ENCODE results near the gene KCNJ14.
"Not testable (repeated sequence)": the region's sequence is repeated elsewhere in the genome, so short reads cannot be mapped to it uniquely, and the experiment has no call there.

The KCNJ14 gene

GRCh38 chr19:48473161-48473966 is 18.0 kb downstream of the KCNJ14 start:
- no peak for DNase-seq

- no peak for DNase-seq
These were observed 18.8 kb downstream of the KCNJ14 start for GRCh38 chr19:48474084-48474592.

GRCh38 chr19:48475369-48476068 is 20.1 kb downstream of the KCNJ14 start:
- no peak for DNase-seq

DNA sequence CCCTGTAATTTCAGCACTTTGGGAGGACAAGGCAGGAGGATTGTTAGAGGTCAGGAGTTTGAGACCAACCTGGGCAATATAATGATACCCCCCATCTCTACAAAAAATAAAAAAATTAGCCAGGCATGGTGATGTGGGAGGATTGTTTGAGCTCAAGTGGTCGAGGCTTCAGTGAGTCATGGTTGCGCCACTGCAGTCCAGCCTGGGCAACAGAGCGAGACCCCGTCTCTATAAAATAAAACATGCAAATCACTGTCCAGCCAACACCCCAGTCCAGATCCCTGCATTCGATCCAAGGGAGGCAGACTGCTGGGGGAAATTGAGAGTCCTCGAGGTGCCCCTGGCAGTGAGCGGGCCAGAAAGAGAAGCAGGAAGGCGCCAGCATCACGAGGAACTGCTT is 20.8 kb downstream of the KCNJ14 start:
- no peak for DNase-seq

- no peak for DNase-seq
These were observed 21.8 kb downstream of the KCNJ14 start for GRCh38 chr19:48477067-48477685.

DNA sequence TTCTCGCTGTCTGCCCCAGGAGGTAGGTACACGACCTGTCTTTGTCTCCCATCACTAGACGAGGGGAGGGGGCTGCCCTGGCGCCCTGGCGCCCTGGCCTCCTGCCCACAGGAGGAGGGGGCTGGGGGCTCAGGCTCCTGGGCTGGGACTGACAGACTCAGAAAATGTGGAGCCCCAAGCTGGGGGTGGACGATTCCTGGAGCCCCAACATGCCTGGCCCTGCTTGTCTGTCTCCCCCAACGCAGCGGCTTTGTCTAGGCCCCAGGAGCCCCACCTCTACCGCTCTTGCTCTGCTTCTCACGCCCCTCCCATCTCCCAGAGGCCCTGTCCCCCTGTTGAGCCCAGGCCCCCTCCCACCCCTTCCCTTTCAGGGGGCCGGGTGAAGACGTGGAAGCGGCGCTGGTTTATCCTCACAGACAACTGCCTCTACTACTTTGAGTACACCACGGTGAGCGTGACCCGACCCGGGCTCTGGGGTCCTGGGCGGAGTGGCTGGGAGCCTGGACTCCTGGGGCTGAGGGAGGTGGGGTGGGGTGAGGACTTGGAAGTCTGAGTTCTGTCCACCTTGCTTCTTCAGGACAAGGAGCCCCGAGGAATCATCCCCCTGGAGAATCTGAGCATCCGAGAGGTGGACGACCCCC is 22.4 kb downstream of the KCNJ14 start:
- no peak for DNase-seq

- DNase-seq, result no peak
These were observed 23.2 kb downstream of the KCNJ14 start for GRCh38 chr19:48478339-48479256.

DNA sequence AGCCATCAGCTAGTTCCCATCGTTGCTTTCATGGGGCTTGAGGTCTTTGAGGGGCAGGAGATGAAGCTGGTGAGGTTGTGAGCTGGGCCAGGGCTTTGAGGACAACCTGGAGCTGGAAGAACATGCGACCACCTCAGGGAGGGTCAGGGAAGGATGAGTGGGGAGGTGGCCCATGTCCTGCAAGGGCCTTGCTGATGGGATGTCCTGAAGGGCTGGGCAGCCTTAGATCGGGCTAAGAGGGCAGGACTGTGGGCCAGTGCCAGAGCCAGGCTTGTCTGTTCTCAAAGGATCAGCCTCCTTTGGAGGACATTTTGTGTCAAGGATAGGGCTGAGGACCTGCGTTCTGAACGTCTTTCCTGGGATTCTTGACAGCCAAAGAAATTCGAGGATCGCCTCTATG is 24.3 kb downstream of the KCNJ14 start:
- DNase-seq, result no peak

DNA sequence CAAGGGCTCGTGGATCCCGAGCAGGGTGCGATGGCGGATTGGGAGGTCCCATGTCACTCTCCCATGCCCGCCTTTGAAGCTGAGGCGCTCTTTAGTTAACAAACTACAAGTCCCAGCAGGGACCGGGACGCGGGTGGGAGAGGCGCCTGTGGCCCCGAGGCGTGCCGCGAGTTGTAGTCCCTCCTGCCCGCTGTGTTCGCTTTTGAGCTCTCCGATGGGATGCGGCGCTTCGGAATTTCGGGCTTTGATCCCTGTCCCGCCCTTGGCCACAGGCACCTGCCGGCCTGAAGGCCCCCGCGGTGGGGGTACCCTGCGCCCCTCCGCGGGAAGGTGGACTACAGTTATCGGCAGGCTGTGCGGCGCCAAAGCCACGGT is 24.8 kb downstream of the KCNJ14 start:
- DNase-seq, result peak; percentile 72

DNA sequence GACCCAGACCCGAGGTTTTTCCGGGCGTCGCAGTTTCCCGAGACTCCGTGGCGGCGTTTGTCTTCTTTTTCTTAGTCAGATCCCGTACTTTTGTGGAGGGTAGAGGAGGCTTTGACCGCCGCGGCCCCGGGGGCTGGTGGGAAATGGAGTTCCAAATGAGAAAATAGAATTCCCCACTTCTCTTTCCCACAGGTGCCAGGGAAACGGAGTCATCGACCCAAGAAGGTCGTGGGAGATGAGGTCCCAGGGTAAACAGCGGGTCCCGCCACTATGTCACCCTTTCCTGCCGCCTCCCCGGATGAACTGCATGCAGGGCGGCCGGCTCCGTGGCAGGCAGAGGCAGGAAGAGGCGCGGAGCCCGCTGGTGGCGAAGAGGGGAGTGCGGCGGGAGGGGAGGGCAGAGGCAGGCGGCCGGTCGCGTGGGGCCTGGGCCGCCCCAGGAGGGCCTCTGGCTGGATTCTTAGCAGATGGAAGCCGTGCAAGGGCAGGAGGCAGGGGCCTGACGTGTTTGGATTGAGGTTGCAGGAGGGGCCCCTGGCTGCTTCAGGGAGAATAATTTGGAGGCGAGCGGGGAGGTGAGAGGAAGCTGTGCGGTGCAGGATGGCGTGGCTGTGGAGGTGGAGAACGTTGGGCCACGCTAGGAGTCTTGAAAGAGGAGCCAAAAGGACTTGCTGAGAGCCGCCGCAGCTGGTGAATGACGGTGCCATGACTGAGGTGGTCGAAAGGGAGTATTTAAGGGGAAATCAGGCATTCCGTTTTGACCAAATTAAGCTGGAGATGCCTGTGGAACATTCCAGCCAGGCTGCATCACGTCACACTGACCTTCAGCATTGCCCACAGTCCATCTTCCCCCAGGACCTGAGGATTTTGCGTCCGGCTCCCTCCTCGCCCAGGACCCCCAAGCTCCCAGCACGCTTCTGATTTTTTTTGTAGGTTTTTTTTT is 25.5 kb downstream of the KCNJ14 start:
- peak; percentile 81 for DNase-seq

DNA sequence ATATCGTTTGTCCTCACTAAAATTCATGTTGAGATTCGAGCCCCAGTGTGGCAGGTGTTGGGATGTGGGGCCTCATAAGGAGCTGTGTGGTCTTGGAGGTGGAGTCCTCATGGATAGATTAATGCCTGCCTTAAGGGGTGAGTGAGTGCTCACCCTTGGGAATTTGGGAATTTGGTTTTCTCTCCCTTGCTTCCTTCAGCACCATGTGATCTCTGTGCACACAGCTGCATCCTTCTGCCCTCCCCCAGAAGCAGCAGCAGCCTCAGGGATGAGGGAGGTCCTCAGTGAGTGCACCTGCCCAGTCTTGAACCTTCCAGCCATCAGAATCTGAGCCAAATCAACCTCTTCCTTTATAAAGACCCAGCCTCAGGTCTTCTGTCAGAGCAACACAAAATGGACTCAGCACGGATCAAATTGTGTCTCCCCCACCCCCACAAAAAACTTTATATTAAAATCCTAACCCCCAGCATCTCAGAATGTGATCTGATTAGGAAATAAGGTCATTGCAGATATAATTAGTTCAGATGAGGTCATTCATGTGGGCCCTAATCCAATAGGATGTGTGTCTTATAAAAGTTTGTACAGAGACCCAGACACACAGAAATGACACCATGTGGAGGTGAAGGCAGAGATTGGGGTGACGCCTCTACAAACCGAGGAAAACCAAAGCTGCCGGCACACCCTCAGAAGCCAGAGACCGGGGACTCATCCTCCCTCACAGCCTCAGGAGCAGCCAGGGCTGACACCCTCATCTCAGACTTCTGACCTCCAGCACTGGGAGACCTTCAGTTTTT is 26.7 kb downstream of the KCNJ14 start:
- DNase-seq, result no peak

- DNase-seq, result no peak
These were observed 27.9 kb downstream of the KCNJ14 start for GRCh38 chr19:48483301-48483700.

GRCh38 chr19:48484247-48484893 is 29.0 kb downstream of the KCNJ14 start:
- no peak for DNase-seq

DNA sequence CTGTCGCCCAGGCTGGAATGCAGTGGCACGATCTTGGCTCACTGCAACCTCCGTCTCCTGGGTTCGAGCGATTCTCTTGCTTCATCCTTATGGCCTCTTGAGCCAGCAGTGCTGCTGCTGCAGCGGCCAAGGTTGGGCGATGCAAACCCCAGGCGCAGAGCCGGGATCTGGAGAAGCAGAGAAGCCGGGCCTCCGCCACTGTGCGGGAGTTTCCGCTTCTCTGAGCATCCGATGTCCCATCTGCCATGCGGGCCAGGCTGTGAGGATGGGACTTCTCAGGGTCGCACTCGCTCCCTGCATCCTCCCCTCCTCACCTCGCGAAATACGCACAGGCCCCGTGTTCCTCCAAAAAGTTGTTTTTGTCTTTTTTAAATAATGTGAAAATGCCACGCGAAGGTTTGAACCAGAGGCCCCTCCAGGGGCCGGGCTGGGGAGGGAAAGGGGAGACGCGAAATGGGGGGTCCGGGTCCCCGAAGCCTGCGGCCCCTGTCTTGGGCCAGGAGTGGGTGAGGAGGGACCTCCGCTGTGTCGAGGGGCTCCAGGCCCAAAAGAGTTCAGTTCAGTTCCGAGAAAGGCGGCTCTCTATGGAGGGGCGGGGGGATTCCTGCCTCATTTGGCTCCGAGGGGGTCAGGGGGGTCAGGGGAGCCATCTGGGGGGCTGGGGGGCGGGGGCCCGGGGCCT is 29.7 kb downstream of the KCNJ14 start:
- DNase-seq, result no peak

DNA sequence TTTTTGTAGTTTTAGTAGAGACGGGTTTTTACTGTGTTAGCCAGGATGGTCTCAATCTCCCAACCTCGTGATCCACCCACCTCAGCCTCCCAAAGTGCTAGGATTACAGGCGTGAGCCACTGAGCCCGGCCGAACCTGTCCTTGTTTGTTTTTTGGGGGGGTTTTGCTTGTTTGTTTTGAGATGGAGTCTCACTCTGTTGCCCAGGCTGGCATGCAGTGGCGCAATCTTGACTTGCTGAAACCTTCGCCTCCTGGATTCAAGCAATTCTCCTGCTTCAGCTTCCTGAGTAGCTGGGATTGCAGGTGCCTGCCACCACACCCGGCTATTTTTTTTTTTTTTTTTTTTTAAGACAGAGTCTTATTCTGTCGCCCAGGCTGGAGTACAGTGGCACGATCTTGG is 31.3 kb downstream of the KCNJ14 start:
- not testable (repeated sequence) for DNase-seq

GRCh38 chr19:48487544-48487943 is 32.2 kb downstream of the KCNJ14 start:
- DNase-seq, result no peak

DNA sequence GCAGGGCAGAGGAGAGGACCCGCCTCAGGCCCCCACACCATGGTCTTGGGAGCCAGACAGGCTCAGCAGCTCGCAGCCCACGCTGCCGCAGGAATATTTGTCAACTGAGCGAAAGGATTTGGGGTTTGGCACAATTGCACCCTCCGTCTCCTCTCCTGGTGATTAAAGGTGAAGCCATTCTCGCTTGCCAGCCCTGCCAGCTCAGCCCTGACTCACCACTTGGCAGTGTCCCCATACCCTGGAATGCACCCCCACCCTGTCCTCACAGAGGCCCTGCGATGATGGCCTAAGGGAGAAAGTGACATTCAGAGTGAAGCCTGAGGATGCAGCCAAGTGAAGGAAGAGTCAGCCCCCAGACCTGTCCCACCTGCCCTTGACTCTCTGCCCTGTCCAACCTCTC is 32.6 kb downstream of the KCNJ14 start:
- DNase-seq, result no peak

DNA sequence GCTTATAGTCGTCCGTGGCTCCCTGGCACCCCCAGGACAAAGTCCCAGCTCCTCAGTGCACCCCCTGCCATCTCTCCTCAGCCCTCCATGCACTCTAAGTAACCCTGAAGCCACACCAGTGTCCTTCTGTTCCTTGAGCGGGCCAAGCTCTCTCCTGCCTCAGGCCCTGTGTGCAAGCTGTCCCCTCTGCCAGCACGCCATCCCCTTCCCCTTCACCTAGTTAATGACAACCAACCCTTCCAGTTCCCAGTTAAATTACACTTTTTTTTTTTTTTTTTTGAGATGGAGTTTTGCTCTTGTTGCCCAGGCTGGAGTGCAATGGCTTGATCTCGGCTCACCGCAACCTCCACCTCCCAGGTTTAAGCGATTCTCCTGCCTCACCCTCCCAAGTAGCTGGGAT is 33.1 kb downstream of the KCNJ14 start:
- DNase-seq, result not testable (repeated sequence)

Data from activated CD8-positive, alpha-beta memory T cell treated with anti-CD3 and anti-CD28 coated beads, Interleukin-2, amount 50 U/mL, for 48 hours (primary cell).